NB4 (cell line): Measurements from ENCODE around the gene SOS2.

ENCODE experiments used
- DNase-seq: peaks from one replicate; pipeline ENCODE4 v3.0.0; 2010; ENCODE audit warnings: low read depth
- H3K4me3 ChIP-seq: one replicate; pipeline ENCODE4 v1.5.1; 2011; ENCODE audit warnings: mild to moderate bottlenecking, low read depth, low read length, moderate library complexity
- MYC ChIP-seq: IDR thresholded peaks from 2 replicates; pipeline ENCODE4 v1.6.1; 2011; ENCODE audit warnings: low read depth, low read length
- POLR2A ChIP-seq: IDR thresholded peaks from 2 replicates; pipeline ENCODE4 v1.6.1; 2011; ENCODE audit warnings: mild to moderate bottlenecking; ENCODE audit not compliant: insufficient read length; ENCODE audit errors: extremely low read depth
- TF ChIP-seq, protein P1 (sequence below): IDR thresholded peaks from one replicate; pipeline ENCODE4 v1.5.1; 2012; ENCODE audit warnings: low read depth, low read length
- TF ChIP-seq, protein P2 (sequence below): IDR thresholded peaks from 2 replicates; pipeline ENCODE4 v1.6.1; 2011; ENCODE audit warnings: low read depth, low read length

SOS2 gene

GRCh38 chr14:50231475-50232275 is at the start of gene SOS2:
Gene SOS2 (minus strand): TSS chr14:50231578. CDS start chr14:50231283, 295 bp downstream.
- peak within 1 kb of the TSS; percentile 94 for H3K4me3 ChIP-seq
- TF ChIP-seq, protein P1, sequence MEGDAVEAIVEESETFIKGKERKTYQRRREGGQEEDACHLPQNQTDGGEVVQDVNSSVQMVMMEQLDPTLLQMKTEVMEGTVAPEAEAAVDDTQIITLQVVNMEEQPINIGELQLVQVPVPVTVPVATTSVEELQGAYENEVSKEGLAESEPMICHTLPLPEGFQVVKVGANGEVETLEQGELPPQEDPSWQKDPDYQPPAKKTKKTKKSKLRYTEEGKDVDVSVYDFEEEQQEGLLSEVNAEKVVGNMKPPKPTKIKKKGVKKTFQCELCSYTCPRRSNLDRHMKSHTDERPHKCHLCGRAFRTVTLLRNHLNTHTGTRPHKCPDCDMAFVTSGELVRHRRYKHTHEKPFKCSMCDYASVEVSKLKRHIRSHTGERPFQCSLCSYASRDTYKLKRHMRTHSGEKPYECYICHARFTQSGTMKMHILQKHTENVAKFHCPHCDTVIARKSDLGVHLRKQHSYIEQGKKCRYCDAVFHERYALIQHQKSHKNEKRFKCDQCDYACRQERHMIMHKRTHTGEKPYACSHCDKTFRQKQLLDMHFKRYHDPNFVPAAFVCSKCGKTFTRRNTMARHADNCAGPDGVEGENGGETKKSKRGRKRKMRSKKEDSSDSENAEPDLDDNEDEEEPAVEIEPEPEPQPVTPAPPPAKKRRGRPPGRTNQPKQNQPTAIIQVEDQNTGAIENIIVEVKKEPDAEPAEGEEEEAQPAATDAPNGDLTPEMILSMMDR: no peak
- TF ChIP-seq MYC (no peak), POLR2A (peak; percentile 63)
- TF ChIP-seq, protein P2, sequence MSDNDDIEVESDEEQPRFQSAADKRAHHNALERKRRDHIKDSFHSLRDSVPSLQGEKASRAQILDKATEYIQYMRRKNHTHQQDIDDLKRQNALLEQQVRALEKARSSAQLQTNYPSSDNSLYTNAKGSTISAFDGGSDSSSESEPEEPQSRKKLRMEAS: 0 out of 2 replicates have a peak, but pooled peaks have one; percentile 16
- peak; percentile 89 for DNase-seq

DNA sequence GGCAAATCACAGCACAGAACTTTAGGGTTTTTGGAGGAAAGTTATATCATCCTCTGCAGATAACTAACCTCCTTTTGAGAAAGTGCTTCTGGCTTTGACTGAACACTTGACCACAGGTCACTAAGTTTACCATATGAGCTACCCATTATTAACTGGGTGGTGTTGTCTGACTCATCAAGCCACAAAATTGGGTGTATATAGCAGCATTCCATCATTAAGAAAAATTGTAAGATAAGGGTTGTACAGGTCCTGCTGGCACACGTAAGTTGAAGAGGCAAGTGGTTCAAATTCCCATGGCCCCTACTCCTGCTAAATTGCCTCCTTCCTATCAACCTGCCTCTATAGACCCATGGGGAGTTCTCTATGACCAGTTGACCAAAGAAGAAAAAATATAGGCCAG is 41.1 kb upstream of the SOS2 start:
- H3K4me3 ChIP-seq: no peak overlapping the region
- DNase-seq: no peak
- TF ChIP-seq MYC (no peak), POLR2A (no peak)
- TF ChIP-seq, protein P2: no peak
- TF ChIP-seq, protein P1: no peak

GRCh38 chr14:50270932-50271331 is 39.6 kb upstream of the SOS2 start:
- DNase-seq: no peak
- TF ChIP-seq POLR2A: no peak
- TF ChIP-seq MYC: no peak
- TF ChIP-seq, protein P1: no peak
- TF ChIP-seq, protein P2: no peak
- no peak overlapping the region for H3K4me3 ChIP-seq

GRCh38 chr14:50265029-50265428 is 33.7 kb upstream of the SOS2 start:
- TF ChIP-seq, protein P1: no peak
- TF ChIP-seq POLR2A (no peak), MYC (no peak)
- no peak overlapping the region for H3K4me3 ChIP-seq
- no peak for DNase-seq

GRCh38 chr14:50263321-50263720 is 31.9 kb upstream of the SOS2 start:
- no peak for DNase-seq
- no peak overlapping the region for H3K4me3 ChIP-seq
- TF ChIP-seq POLR2A (no peak), MYC (no peak)
- TF ChIP-seq, protein P1: no peak
- TF ChIP-seq, protein P2: no peak

- DNase-seq: no peak
- H3K4me3 ChIP-seq: no peak overlapping the region
- TF ChIP-seq, protein P1: no peak
- TF ChIP-seq POLR2A: no peak
- TF ChIP-seq, protein P2: no peak
- TF ChIP-seq MYC: no peak
These were observed 31.5 kb upstream of the SOS2 start for GRCh38 chr14:50262865-50263264.
